H1 (cell line): ENCODE results near the gene KLK5. TPM values are rescaled to one million over a fixed set of nuclear protein-coding genes. Genes with fewer than 3 reads are reported as not detected.

ENCODE experiments used
- CHD7 ChIP-seq: fragments of 300-600 bp; sonication (generic); IDR thresholded peaks from 2 replicates; pipeline ENCODE4 v1.7.1; 2012; ENCODE audit warnings: low read length, moderate library complexity, mild to moderate bottlenecking, inconsistent platforms; ENCODE audit not compliant: insufficient replicate concordance
- GTF2F1 ChIP-seq: IDR thresholded peaks from 2 replicates; pipeline ENCODE4 v1.6.1; 2012; ENCODE audit warnings: low read depth, low read length, improper control_type of control experiment, borderline replicate concordance
- polyA plus RNA-seq, 7 experiments: library from polyadenylated mRNA; depleted of rRNA in 3 of 7; stranded (reverse) in 5 of 7; unstranded in 2 of 7; fragments of >200 nt in 5 of 7; fragments of 200-250 nt in 2 of 7; gene quantifications; 1 replicate in 5 of 7; 2 replicates in 1 of 7; 4 replicates in 1 of 7; pipeline versions ENCODE4 v1.2.1 to v1.2.3, GENCODE V29; 2011 to 2013; ENCODE audit warnings: missing spikeins in 2 of 7, mixed read lengths in 2 of 7
- total RNA-seq: library from RNA; stranded (reverse); fragmentation: NEBNext Ultra II Directional; extraction: Animal tissue kit (Norgen Biotek cat#: 25700); gene quantifications from 2 replicates; pipeline ENCODE4 v1.2.1, GENCODE V29; 2021

The KLK5 gene
- total and polyA plus RNA-seq, 2 of the 8 experiments (the other 6 are each of a cell fraction or from before 2014, with no cell fraction given): 0.76 to 2.0 TPM

- TF ChIP-seq CHD7: no peak
- no peak for TF ChIP-seq GTF2F1
Observed at GRCh38 chr19:50897191-50897607, 55.6 kb downstream of the KLK5 start (continued).
